Kidney (tissue), 14 donors: ENCODE results near the gene OVOL2. TPM values are rescaled to one million over a fixed set of nuclear protein-coding genes. Genes with fewer than 3 reads are reported as not detected.
A peak's percentile ranks its signal among the peaks of the same experiment; 100 is the strongest.

ENCODE experiments used
- DNase-seq, 5 donors: peaks; one replicate each; pipeline ENCODE4 v3.0.0-alpha.2; 2013 to 2020
- FAIRE-seq: peaks from 2 replicates; lab custom pipeline; 2012; peaks lifted over from hg19 to GRCh38; lab: Jason Lieb, UNC
- H3K27ac ChIP-seq, 2 donors: one replicate each; pipeline ENCODE4 v1.7.0; 2013; ENCODE audit warnings: low read depth in 2 of 2, low read length in 2 of 2, inconsistent platforms in 1 of 2
- H3K27me3 ChIP-seq: one replicate; pipeline ENCODE4 v1.7.1; 2013; ENCODE audit warnings: low read length, inconsistent platforms; ENCODE audit not compliant: control insufficient read depth, insufficient read depth
- H3K36me3 ChIP-seq, 3 donors: one replicate each; pipeline versions ENCODE4 v1.7.0 to v1.7.1; 2013; ENCODE audit warnings: low read length in 3 of 3, control low read depth in 1 of 3, inconsistent platforms in 1 of 3; ENCODE audit not compliant: insufficient read depth in 3 of 3, control insufficient read depth in 2 of 3
- H3K4me1 ChIP-seq, 3 donors: one replicate each; pipeline versions ENCODE4 v1.7.0 to v1.7.1; 2013; ENCODE audit warnings: low read length in 3 of 3, inconsistent platforms in 1 of 3, low read depth in 1 of 3; ENCODE audit not compliant: control insufficient read depth in 2 of 3, insufficient read depth in 2 of 3
- H3K4me3 ChIP-seq, 3 donors: one replicate each; pipeline versions ENCODE4 v1.7.0 to v1.8.1; 2013; ENCODE audit warnings: low read length in 3 of 3, control low read depth in 1 of 3, inconsistent platforms in 1 of 3
- H3K9ac ChIP-seq, 3 donors: one replicate each; pipeline versions ENCODE4 v1.7.0 to v1.7.1; 2013; ENCODE audit warnings: low read length in 3 of 3, control low read depth in 1 of 3, inconsistent platforms in 1 of 3
- H3K9me3 ChIP-seq, 3 donors: one replicate each; pipeline versions ENCODE4 v1.7.0 to v1.7.1; 2013; ENCODE audit warnings: low read length in 3 of 3, control low read depth in 1 of 3, inconsistent platforms in 1 of 3; ENCODE audit not compliant: control insufficient read depth in 2 of 3, insufficient read depth in 1 of 3
- intact Hi-C: fragments of 100-400 bp; cut with DNase I; formaldehyde crosslinking; loops from one replicate; pipeline ENCODE4 v1.11.1; 2022
- polyA plus RNA-seq: library from polyadenylated mRNA; stranded (reverse); fragments of 350-450 nt; fragmentation: Illumina TruSeq; extraction: RNeasy Lipid Tissue Mini Kit (QIAGEN cat#74804); gene quantifications from one replicate; pipeline ENCODE4 v1.2.3, GENCODE V29; 2014; ENCODE audit warnings: low read depth, low replicate concordance; ENCODE audit not compliant: insufficient read depth
- total RNA-seq: library from RNA; stranded (reverse); fragmentation: NEBNext Ultra II Directional; extraction: Animal tissue kit (Norgen Biotek cat#: 25700); gene quantifications from one replicate; pipeline ENCODE4 v1.2.1, GENCODE V29; 2021
- TF ChIP-seq, protein P1 (sequence below): IDR thresholded peaks from 3 replicates; pipeline ENCODE4 v1.5.1; 2012; ENCODE audit warnings: mild to moderate bottlenecking, moderate library complexity, borderline replicate concordance; ENCODE audit not compliant: insufficient read depth; ENCODE audit errors: extremely low read depth
- donor health status: control.
- donor health status: control.
- donor health status: control.
- donor health status: control.
- donor health status: control.
- donor health status: DM: yes; HTN: yes; CAD: no.
- donor health status: Normal renal cell carcinoma (clear cell type).

OVOL2 gene
- total and polyA plus RNA-seq, 2 donors from 2014 or later: 4.1 to 4.8 TPM

DNA sequence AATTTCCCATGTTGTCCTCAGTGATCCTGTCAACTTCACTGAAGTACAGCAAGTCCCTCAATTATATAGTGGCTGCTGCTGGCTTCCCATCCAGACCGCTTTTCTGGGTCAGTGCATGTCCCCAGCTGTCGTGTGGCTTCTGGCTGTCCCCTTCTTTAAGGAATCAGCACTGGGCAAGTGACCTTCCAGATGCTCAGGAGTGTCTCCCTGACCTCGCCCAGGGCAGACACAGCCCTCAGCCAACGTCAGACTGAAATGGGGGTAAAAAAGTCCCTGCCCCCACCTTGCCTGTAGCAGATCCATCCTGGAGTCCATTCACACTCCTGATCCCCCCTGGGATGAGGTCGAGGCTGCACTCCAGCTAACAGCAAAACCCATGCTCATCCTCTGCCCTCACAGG is 23.7 kb downstream of the OVOL2 start:
- TF ChIP-seq, protein P1, sequence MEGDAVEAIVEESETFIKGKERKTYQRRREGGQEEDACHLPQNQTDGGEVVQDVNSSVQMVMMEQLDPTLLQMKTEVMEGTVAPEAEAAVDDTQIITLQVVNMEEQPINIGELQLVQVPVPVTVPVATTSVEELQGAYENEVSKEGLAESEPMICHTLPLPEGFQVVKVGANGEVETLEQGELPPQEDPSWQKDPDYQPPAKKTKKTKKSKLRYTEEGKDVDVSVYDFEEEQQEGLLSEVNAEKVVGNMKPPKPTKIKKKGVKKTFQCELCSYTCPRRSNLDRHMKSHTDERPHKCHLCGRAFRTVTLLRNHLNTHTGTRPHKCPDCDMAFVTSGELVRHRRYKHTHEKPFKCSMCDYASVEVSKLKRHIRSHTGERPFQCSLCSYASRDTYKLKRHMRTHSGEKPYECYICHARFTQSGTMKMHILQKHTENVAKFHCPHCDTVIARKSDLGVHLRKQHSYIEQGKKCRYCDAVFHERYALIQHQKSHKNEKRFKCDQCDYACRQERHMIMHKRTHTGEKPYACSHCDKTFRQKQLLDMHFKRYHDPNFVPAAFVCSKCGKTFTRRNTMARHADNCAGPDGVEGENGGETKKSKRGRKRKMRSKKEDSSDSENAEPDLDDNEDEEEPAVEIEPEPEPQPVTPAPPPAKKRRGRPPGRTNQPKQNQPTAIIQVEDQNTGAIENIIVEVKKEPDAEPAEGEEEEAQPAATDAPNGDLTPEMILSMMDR: no peak
- no peak for DNase-seq
- intact Hi-C loops: no loop called here

DNA sequence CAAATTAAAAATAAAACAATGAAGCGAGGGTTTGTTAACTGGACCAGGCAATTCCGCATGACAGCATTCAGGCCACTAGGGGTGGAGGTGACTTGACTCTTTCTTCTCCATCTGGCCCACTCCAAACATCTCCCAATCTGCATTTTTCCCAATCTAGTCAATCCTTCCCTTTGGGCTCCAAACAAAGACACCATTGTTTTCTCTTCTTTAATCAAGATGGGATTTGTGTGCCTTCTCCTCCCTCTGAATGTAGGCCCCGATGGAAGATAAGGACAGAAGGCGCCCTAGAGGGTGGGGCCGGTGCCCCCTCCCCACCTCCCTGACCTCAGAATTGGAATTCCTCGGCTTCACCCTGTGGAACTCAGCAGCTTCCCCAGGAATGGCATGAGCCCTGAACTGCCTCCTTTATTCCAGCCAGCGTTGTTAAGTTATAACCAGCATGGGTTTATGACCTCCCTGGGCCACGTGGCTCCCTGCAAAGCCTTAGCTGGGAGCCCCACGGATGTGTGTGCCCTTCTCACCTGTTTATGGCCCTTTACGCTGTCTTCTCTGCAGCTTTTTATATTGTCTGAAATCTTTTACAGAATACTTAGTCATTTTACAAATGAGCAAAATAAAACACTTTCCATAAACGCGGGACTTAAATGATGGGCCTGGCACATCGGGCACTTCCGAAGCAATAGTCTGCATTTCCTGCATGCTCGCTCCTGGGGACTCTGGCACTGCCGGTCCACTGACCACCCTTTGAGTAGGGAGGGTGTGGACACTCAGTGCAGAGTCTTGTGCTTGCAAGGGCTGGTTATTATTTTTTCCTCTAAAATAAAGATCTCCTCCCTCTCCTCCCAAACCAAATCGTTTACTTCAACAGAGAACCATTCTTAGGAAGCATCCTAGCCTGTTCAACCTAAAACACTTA is 24.5 kb downstream of the OVOL2 start:
- Histone ChIP-seq H3K36me3 (no peaks in the 10 kb centered on the region), H3K9me3 (no peaks in the 10 kb centered on the region), H3K4me1 (peaks cover 0 to 6% (median 5%) of the 10 kb centered on the region in 3 donors), H3K27me3 (no peaks in the 10 kb centered on the region), H3K27ac (no peak overlapping the region), H3K9ac (no peak overlapping the region), H3K4me3 (no peak overlapping the region)
- DNase-seq (peak in 4 of 5 donors; percentile 49 to 65 (median 61)), FAIRE-seq (no peak)
- intact Hi-C loops: no loop called here
- TF ChIP-seq, protein P1: no peak

More for the DNA sequence above, 23.7 kb downstream of the OVOL2 start:
- Histone ChIP-seq H3K9ac (no peak overlapping the region), H3K27ac (no peak overlapping the region), H3K4me3 (no peak overlapping the region), H3K4me1 (peaks cover 0 to 6% (median 5%) of the 10 kb centered on the region in 3 donors), H3K36me3 (no peaks in the 10 kb centered on the region), H3K9me3 (no peaks in the 10 kb centered on the region), H3K27me3 (no peaks in the 10 kb centered on the region)
- FAIRE-seq: no peak

DNA sequence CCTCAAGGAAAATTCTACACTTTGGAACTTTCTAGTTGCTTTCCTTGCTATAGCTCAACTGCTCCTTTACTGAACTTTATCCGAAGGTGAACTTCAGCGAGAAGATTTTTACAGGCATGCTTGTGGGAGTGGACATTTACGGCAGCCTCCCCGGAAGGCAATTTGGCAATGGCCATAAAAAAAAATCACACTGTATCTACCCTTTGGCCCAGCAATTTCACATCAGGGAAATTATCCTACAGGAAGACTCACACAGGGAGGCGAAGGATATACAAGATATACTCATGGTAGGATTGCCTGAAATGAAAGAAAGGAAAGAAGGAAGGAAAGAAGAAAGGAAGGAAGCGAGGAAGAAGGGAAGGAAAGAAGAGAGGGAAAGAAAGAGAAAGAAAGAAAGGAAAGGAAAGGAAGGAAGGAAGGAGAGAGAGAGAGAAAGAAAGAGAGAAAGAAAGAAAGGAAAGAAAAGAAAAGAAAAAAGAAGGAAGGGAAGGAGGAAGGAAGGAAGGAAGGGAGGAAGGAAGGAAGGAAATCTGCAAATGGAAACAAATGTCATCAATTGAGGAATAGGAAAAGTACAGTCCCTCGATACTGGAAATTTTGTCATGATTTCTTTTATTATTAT is 25.7 kb downstream of the OVOL2 start:
- TF ChIP-seq, protein P1: no peak
- no peak for FAIRE-seq
- H3K9ac ChIP-seq: no peak overlapping the region
- no peaks in the 10 kb centered on the region for H3K27me3 ChIP-seq
- no peak overlapping the region for H3K4me3 ChIP-seq
- DNase-seq: no peak
- no peaks in the 10 kb centered on the region for H3K36me3 ChIP-seq
- intact Hi-C loops: no loop called here
- peaks cover 0 to 6% (median 5%) of the 10 kb centered on the region in 3 donors for H3K4me1 ChIP-seq
- H3K9me3 ChIP-seq: no peaks in the 10 kb centered on the region
- H3K27ac ChIP-seq: no peak overlapping the region
